Effector CD4-positive, alpha-beta T cell (primary cell): ENCODE measurements around the gene EPHA1.
"Not testable (repeated sequence)": the region's sequence is repeated elsewhere in the genome, so short reads cannot be mapped to it uniquely, and the experiment has no call there.

ENCODE experiments used
- DNase-seq: peaks from one replicate; pipeline ENCODE4 v3.0.0-alpha.2; 2020

The EPHA1 gene

DNA sequence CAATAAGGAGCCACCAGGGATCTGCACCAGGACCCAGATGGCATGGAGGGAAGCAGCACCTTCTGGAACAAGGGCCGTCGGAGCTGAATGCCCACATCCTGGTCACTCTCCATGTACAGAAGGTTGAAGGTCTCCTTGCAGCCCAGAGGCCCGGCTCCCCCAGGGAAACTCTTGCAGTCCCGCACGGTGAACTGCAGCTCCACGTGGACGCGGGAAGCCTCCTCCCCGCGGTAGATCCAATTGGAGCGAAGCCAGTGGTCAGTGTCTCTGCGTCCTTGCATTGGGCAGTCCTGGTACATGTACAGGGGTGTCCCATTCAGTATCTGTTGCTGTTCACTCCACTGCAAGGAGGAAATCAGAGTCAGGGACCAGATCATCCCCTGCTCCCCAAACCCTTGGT, 7.4 kb downstream of the EPHA1 start:
- DNase-seq, result no peak

- no peak for DNase-seq
These were observed 9.0 kb downstream of the EPHA1 start for GRCh38 chr7:143399642-143400041.

GRCh38 chr7:143399151-143399550, 9.5 kb downstream of the EPHA1 start:
- no peak for DNase-seq

GRCh38 chr7:143398616-143399015, 10.0 kb downstream of the EPHA1 start:
- DNase-seq, result no peak

GRCh38 chr7:143397710-143398530, 10.7 kb downstream of the EPHA1 start:
- no peak for DNase-seq

GRCh38 chr7:143396625-143397556, 11.8 kb downstream of the EPHA1 start:
- no peak for DNase-seq

GRCh38 chr7:143396182-143396581, 12.5 kb downstream of the EPHA1 start:
- DNase-seq, result no peak

GRCh38 chr7:143395187-143396149, 13.2 kb downstream of the EPHA1 start:
- no peak for DNase-seq

GRCh38 chr7:143394777-143395176, 13.9 kb downstream of the EPHA1 start:
- DNase-seq, result no peak

DNA sequence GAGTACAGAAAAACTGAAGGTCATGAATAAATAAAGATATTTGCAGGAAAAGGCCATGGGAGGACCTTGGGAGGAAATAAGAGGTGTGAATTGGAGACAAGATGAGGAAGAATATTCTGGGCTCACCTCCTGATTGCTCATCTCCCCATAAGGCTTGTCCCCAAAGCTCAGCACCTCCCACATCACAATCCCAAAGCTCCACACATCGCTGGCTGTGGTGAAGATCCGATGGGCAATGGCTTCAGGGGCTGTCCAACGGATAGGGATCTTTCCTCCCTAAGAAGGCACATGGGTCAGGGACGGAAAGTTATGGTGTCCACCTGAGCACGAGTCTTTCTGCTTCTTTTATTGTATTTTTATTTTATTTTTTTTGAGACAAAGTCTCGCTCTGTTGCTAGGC, 14.6 kb downstream of the EPHA1 start:
- no peak for DNase-seq

DNA sequence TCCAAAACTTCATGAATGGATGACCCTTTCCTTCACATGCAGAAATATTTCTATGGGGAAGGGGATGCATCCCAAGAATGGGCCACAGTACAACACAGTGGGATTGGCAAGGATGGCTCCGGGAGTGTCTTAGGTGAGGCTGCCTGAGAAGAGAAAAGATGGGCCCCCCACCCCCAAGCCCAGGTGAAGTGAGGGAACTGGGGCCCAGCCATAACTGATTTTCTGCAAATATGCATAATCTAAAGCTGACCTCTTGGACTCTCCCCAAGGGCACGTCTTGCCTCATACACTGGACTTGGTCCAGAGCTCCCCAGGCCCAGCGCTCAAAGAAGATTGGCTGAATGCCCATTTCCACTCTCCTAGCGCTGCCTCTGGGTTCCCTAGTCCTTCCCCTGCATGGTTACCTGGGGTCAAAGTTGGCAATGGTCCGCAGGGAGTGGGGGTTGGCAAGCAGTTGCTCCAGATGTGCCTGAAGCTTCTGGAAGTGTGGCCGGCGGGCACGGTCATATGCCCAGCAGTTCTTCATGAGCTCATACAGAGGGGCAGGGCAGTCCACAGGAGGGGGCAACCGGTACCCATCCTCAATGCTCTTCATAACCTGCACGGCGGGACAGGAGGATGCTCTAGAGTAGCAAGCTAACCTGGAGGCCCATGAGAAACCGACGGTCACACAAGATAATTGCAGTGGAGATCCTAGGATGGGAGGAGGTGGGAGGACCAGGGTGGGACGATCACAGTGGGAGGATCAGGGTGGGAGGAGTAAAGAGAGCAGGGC, 15.2 kb downstream of the EPHA1 start:
- no peak for DNase-seq

- no peak for DNase-seq
These were observed 15.8 kb downstream of the EPHA1 start for GRCh38 chr7:143392875-143393266.

- not testable (repeated sequence) for DNase-seq
These were observed 16.2 kb downstream of the EPHA1 start for GRCh38 chr7:143392427-143392826.

DNA sequence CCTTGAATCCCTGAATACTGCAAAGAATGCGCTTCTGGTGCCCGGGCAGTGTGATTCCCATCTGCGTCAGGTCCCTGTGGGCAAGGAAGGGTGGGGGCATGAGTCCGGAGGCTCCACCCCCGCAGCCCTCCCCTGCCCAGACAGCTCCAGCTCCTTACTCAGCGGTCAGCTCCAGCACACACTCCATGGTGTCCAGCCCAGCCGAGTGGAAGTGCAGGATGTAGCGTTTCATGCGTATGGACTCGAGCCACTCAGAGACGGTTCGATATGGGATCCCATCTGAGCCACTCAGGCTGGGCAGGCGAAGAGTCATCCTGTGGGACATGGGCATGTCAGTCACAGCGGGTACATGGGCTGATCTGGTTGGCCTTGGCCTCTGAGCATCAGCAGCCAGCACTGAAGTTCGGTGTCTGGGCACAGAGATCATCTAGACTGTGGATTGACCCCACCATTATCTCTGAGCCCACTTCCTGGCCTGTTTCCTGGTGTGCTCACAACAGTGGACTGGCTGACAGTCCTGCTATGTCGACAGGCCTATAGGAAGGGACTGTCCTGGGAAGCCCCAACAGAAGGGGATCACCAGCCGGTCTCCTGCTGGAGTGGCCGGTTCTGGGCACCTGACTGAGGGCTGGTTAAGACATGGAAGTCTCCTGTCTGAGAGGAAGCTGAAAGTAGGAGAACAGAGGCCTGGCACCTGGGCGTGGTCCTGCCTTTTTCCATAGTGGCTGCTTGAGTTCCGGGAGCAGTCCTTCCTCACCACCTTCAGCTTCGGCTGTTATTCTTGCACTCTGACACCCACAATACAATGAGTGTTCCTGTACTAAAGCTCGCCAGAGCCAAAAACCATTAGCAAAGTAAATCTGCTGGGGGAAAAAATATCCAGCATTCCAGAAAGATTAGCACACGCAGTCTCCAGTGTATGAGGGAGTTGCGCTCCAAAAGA, 16.9 kb downstream of the EPHA1 start:
- DNase-seq, result no peak

DNA sequence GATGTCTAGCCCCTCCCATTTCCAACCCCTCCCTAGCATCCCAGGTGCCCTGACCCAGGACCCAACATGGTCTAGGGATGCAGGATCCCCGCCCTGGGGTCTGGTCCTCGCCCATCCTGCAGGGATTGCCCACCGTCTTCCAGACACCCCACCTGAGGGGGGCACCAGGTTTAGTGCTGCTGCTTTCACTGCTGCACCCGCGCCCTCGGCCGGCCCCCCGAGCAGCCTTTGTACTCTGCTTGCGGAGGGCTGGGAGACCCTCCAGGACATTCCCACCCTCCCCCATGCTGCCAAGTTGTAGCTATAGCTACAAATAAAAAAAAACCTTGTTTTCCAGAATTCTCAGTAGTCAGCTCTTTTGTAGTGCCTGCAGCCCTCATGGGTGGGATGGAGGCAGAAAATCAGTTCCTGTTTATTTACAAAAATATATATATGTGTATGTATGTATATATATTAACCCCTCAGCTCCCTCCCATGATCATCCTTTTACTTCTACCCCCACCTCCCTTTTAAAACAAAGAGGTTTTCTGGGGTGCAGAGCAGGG, 17.8 kb downstream of the EPHA1 start:
- DNase-seq, result no peak

- DNase-seq, result no peak
These were observed 18.4 kb downstream of the EPHA1 start for GRCh38 chr7:143390104-143390772.

- no peak for DNase-seq
These were observed 19.1 kb downstream of the EPHA1 start for GRCh38 chr7:143389316-143390103.

- DNase-seq, result no peak
These were observed 20.1 kb downstream of the EPHA1 start for GRCh38 chr7:143388491-143389101.
